Memory B cell (primary cell): Measurements from ENCODE around the gene FOXP1.
A peak's percentile ranks its signal among the peaks of the same experiment; 100 is the strongest.
"Not testable (repeated sequence)": the region's sequence is repeated elsewhere in the genome, so short reads cannot be mapped to it uniquely, and the experiment has no call there.

Experiments used
- ATAC-seq: fragments of 150-1000 bp; cut with Tn5 transposase; 2 replicates; pipeline ENCODE4 v1.10.0; 2021; ENCODE audit warnings: low read depth, mild to moderate bottlenecking, moderate library complexity
- DNase-seq, 2 donors: peaks; one replicate each; pipeline ENCODE4 v3.0.0; 2022; ENCODE audit warnings: low spot score in 2 of 2
- H3K27ac Mint-ChIP-seq: one replicate; pipeline ENCODE4 v1.8.0; 2022; ENCODE audit warnings: mild to moderate bottlenecking, moderate library complexity, mixed read lengths
- H3K27me3 Mint-ChIP-seq: one replicate; pipeline ENCODE4 v1.8.0; 2022; ENCODE audit warnings: mixed read lengths
- H3K36me3 Mint-ChIP-seq: one replicate; pipeline ENCODE4 v1.8.0; 2022; ENCODE audit warnings: mild to moderate bottlenecking, mixed read lengths
- H3K4me1 Mint-ChIP-seq: one replicate; pipeline ENCODE4 v1.8.0; 2022; ENCODE audit warnings: mixed read lengths
- H3K4me3 Mint-ChIP-seq: one replicate; pipeline ENCODE4 v1.8.0; 2022; ENCODE audit warnings: mild to moderate bottlenecking, moderate library complexity, mixed read lengths
- H3K9me3 Mint-ChIP-seq: one replicate; pipeline ENCODE4 v1.8.0; 2022; ENCODE audit warnings: mixed read lengths

Gene FOXP1

DNA sequence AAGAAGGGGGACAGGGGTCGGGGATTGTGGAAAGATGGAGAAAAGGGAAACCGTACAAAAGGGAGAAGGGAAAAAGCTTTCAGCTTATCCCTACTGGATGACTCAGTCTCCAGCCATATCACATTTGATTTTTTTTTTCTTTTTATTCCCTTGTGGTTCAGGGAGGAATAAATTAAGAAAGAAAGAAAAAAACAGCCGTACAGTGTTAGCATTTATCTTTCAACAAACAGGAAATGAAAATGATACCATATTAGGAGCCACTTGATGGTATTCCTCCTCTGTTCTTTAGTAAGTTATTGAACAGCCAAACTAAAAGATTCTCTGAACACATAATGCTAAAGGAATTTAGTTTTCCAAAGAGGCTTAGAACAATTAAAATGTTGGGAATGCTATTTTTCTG lies 594.4 kb downstream of the FOXP1 start:
- no peaks in the 10 kb centered on the region for H3K27me3 Mint-ChIP-seq
- ATAC-seq (no peak), DNase-seq (no peak)
- H3K9me3 Mint-ChIP-seq = peaks cover 1% of the 10 kb centered on the region
- H3K4me3 Mint-ChIP-seq = no peak overlapping the region
- peak overlapping the region; percentile 17 for H3K27ac Mint-ChIP-seq
- H3K36me3 Mint-ChIP-seq = peaks cover 40% of the 10 kb centered on the region
- peaks cover 16% of the 10 kb centered on the region for H3K4me1 Mint-ChIP-seq

DNA sequence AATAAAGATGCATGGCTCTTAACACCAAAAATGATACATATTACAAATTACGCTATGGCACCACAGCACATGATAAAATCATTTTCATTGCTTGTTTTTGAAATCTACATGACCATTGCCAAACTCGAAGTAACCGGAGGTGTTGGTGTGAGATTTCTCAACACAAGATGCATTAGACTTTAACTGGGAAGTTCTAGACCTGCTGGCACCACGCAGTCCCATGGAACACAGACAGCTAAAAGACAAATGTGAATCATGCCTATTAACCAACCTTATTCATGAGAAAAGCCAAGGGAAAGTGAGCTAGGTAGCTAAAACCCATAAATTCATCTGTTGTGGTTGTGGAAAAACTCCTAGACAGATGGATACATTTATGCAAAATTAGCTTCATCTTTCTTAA lies 595.4 kb downstream of the FOXP1 start:
- Mint-ChIP-seq H3K36me3 (peaks cover 37% of the 10 kb centered on the region), H3K27ac (peak overlapping the region; percentile 17), H3K9me3 (peaks cover 1% of the 10 kb centered on the region), H3K27me3 (no peaks in the 10 kb centered on the region), H3K4me1 (peaks cover 16% of the 10 kb centered on the region), H3K4me3 (no peak overlapping the region)
- DNase-seq = no peak
- no peak for ATAC-seq

DNA sequence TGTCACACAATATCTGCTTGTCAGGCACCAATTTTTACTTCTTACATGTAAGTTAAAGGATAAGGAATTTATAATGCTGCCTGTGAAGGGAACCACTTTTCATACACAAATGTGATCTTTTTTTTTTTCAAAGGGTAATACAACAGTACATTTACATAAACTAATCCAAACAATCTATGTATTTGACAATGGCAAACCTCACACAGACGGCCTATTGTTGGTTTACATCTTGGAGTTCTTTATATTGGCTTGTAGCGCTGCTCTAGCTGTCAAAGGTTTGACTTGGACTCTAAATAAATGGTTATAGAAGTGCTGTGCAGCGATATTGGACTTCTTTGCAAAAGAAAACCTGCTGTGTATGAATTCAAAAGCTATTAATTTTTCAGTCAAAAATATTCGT lies 598.0 kb downstream of the FOXP1 start:
- peaks cover 1% of the 10 kb centered on the region for H3K9me3 Mint-ChIP-seq
- peak overlapping the region; percentile 20 for H3K27ac Mint-ChIP-seq
- ATAC-seq = no peak
- peaks cover 9% of the 10 kb centered on the region for H3K4me1 Mint-ChIP-seq
- H3K36me3 Mint-ChIP-seq = peaks cover 47% of the 10 kb centered on the region
- H3K27me3 Mint-ChIP-seq = no peaks in the 10 kb centered on the region
- DNase-seq = no peak
- H3K4me3 Mint-ChIP-seq = no peak overlapping the region

DNA sequence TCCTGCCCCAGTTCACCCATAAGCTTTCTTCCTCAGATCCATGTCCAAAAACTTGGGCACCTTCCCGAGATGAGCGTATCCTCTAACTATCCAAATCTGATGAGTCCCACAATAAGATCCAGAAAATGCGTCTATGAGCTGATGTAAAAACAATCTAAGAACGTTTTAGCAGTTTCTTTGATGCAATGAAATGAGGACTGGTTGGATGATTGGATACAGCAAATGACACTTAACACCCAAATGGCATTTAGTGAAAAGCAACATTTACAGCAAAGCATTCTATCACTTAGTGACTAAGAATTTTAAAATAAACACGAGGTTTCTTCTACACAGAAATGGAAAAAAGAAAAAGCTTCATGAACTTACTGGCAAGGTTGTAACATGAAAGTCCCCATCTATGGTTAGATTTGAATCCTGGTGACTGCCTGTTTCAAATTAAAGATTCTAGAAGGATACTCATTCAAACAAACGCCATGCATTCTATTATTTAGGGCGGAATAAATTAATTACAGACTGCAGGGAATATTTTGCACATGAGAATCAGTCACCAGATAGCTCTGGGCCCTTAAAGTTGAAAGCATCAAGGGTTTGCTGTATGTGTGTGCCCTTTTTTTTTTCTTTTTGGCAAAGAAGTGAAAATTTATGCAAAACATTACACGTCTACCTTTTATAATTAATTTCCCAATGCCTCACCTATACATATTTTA lies 598.6 kb downstream of the FOXP1 start:
- H3K4me3 Mint-ChIP-seq = no peak overlapping the region
- peaks cover 5% of the 10 kb centered on the region for H3K4me1 Mint-ChIP-seq
- DNase-seq = no peak

DNA sequence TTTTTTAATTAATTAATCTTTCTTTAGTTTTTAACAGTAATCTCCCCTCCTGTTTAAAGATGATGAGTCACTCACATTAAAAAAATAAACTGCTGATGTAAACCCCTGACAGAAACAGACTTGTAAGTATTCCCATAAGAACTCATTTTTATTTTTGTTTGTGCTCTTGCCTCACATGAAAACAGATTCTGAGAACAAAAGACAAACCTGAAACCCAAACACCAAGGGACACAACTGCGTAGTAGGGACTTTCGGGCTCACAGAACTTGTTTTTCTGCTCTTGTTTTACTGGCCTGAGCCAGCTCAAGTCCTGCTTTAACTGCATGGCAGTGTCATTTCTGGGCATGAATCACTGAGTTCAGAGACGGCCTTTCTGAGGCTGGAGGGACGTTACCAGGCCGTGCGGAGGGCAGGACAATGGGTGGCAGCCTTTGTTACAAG lies 600.8 kb downstream of the FOXP1 start:
- peak overlapping the region; percentile 86 for H3K27ac Mint-ChIP-seq
- peaks cover 2% of the 10 kb centered on the region for H3K4me1 Mint-ChIP-seq
- DNase-seq (no peak), ATAC-seq (peak; percentile 49)
- no peaks in the 10 kb centered on the region for H3K27me3 Mint-ChIP-seq
- H3K4me3 Mint-ChIP-seq = no peak overlapping the region
- peaks cover 46% of the 10 kb centered on the region for H3K36me3 Mint-ChIP-seq
- no peaks in the 10 kb centered on the region for H3K9me3 Mint-ChIP-seq

More for the DNA sequence above, 598.6 kb downstream of the FOXP1 start:
- Mint-ChIP-seq H3K9me3 (peaks cover 1% of the 10 kb centered on the region), H3K36me3 (peaks cover 45% of the 10 kb centered on the region), H3K27ac (no peak overlapping the region), H3K27me3 (no peaks in the 10 kb centered on the region)
- no peak for ATAC-seq

DNA sequence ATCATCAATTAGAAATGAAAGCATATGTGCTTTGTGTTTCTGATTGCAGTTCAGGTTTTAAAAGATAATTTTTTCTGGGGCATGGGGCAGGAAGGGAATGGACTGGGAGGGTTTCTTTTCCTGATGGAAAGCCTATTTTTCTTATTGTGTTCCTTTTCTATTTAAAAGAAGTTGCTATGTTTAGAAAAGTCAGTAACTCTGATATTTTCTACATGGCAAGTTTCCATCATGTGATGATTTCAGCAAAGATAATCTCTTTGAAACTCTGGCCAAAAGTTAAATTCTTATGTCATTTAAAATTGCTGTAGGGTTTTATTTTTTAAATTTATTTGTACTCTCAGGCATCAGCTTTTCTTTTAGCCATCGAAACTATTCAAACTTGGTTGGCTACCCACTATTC lies 601.2 kb downstream of the FOXP1 start:
- DNase-seq (no peak), ATAC-seq (no peak)
- Mint-ChIP-seq H3K9me3 (no peaks in the 10 kb centered on the region), H3K36me3 (peaks cover 45% of the 10 kb centered on the region), H3K4me3 (no peak overlapping the region), H3K27me3 (no peaks in the 10 kb centered on the region), H3K4me1 (peaks cover 2% of the 10 kb centered on the region), H3K27ac (peak overlapping the region; percentile 86)

DNA sequence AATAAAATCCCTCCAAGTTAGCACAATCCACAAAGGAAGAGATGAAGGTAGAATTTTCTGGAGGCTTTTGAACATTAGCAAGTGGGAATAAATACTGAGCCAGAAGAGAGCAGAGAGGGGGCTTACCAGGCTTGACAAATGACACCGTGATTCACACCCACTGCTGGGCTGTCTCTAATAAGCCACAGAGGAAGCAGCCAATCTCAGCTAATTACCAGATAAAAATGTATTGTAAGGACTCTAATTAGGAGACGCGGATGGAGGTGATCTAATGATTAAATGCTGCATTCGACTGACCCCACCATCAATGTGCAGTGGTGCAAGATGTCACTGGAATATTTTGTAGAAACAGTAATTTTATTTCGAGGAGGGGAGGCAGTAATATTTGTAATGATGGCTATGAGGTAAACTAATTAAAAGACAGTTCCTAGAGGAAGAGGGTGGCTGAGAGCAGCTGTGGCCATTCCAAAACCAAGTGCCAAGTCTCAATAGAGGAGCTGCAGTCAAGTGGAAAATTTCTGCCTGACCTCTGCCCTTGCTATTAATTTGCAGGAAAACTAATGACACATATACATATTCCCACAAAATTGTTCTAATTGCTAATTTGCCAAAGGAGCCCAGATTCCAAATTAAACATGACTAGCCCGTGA lies 602.2 kb downstream of the FOXP1 start:
- Mint-ChIP-seq H3K27ac (peak overlapping the region; percentile 85), H3K27me3 (no peaks in the 10 kb centered on the region), H3K9me3 (no peaks in the 10 kb centered on the region), H3K4me1 (peaks cover 4% of the 10 kb centered on the region), H3K4me3 (no peak overlapping the region), H3K36me3 (peaks cover 45% of the 10 kb centered on the region)
- no peak for ATAC-seq
- no peak for DNase-seq

DNA sequence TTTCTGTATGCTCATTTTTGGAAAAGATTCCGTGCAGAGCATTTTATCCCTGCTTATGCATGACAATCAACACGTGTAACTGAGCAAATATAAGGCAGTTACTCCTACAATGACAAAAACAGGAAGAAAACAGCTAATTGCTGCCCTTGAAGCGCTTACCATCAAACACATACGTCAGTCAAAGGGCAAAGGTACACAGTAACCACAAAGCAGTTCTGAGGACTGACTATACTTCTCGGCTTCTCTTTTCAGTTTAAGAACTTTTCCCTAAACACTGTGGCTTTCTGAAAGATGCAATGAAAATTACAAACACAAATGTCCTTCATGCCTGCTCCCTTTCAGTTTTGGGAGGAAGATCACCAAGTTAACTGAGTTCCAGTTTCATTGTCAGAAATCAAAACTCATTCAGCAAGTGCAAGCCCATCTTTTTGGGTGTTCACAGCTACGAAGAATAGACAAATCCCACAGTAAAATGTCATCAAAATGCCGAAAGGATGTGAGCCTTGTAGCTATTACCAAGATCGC lies 602.8 kb downstream of the FOXP1 start:
- H3K36me3 Mint-ChIP-seq = peaks cover 43% of the 10 kb centered on the region
- H3K27me3 Mint-ChIP-seq = no peaks in the 10 kb centered on the region
- ATAC-seq (no peak), DNase-seq (no peak)
- H3K4me1 Mint-ChIP-seq = peaks cover 4% of the 10 kb centered on the region
- H3K27ac Mint-ChIP-seq = peak overlapping the region; percentile 31
- no peaks in the 10 kb centered on the region for H3K9me3 Mint-ChIP-seq
- no peak overlapping the region for H3K4me3 Mint-ChIP-seq

DNA sequence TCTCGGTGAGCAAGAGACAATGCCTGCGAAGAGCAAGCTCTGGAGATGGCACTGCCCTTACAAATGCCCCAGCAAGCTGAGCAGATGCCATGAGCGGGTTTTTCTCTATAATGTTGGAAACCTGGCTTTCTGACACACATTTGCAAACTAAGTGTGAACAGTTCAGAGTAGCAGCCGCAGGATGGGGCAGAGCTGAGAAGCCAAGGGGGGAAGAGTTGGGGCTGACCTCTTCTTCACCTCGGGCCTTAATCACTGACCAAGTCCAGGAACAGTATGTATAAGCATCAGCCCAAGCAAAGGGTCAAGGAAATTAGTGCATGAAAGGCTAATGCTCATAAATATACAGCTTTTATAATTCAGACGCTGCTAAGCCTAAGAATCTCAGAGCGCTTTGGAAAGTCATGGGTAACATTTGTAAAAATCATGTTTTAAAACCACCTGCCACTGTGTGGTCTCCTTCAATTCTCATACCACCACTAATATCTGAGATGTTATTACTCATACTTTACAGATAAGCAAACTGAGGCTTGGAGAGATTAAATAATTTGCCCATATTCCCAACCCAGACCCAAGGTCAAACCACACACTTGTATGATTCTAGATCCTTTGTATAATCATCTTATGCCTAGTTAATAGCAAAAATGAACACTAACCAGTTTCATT lies 603.4 kb downstream of the FOXP1 start:
- H3K27me3 Mint-ChIP-seq = no peaks in the 10 kb centered on the region
- H3K36me3 Mint-ChIP-seq = peaks cover 47% of the 10 kb centered on the region
- DNase-seq = no peak
- H3K4me1 Mint-ChIP-seq = peaks cover 4% of the 10 kb centered on the region
- H3K9me3 Mint-ChIP-seq = no peaks in the 10 kb centered on the region
- ATAC-seq = no peak
- no peak overlapping the region for H3K4me3 Mint-ChIP-seq
- peak overlapping the region; percentile 31 for H3K27ac Mint-ChIP-seq

DNA sequence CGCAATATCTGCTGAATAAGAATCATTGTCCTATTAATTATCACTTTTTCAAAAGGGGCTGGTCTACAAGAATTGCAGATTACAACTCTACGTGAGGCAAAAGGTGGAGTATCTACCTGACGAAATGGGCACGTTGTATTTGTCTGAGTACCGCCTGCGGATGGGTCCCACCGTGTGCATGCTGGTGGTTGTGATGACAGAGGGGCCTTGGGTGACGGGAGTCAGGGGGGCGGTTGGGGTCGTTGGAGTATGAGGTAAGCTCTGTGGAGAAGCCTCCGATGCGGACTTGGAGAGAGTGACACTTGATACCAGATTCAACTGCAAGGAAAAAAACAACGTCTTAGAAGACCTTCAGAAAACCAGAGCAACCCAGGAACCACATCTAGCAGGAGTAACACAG lies 605.8 kb downstream of the FOXP1 start:
- Mint-ChIP-seq H3K36me3 (peaks cover 37% of the 10 kb centered on the region), H3K27me3 (no peaks in the 10 kb centered on the region), H3K9me3 (no peaks in the 10 kb centered on the region), H3K27ac (peak overlapping the region; percentile 51), H3K4me3 (no peak overlapping the region), H3K4me1 (peaks cover 7% of the 10 kb centered on the region)
- DNase-seq (no peak), ATAC-seq (no peak)

DNA sequence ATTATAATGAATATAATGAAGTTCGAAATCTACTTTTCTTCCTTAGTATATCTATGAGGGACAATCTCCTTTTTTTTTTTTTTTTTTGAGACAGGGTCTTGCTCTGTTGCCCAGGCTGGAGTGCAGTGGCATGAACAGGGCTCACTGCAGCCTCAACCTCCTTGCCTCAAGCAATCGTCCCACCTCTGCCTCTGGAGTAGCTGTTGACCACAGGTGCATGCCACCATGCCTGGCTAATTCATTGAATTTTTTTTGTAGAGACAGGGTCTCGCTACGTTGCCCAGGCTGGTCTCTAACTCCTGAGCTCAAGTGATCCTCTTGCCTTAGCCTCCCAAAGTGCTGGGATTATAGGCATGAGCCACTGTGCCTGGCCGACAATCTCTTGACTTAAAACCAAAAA lies 607.5 kb downstream of the FOXP1 start:
- not testable (repeated sequence) for H3K27ac Mint-ChIP-seq, ATAC-seq, H3K9me3 Mint-ChIP-seq, H3K27me3 Mint-ChIP-seq, H3K4me3 Mint-ChIP-seq, DNase-seq, H3K4me1 Mint-ChIP-seq
- peaks cover 32% of the 10 kb centered on the region for H3K36me3 Mint-ChIP-seq

DNA sequence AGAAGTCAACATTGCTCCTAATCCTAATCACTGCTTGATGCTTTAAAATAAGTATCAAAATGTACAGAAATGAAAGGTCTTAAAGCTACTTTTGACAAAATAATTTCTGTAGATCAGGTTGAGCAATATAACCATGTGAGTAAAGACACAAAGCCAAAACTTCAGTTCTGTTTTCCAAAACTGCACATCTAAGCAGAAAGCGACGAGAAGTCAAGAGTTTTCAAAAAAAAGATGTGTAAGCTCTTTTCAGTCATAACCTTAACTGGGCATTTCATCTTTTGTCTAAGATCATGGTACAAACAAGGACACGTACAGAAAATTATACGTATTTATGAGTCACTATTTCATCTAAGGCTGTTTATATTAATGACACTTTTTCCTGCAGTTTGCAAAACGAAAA lies 608.8 kb downstream of the FOXP1 start:
- Mint-ChIP-seq H3K4me3 (no peak overlapping the region), H3K4me1 (peaks cover 5% of the 10 kb centered on the region), H3K9me3 (no peaks in the 10 kb centered on the region), H3K27ac (no peak overlapping the region), H3K27me3 (no peaks in the 10 kb centered on the region), H3K36me3 (peaks cover 36% of the 10 kb centered on the region)
- no peak for ATAC-seq
- no peak for DNase-seq

DNA sequence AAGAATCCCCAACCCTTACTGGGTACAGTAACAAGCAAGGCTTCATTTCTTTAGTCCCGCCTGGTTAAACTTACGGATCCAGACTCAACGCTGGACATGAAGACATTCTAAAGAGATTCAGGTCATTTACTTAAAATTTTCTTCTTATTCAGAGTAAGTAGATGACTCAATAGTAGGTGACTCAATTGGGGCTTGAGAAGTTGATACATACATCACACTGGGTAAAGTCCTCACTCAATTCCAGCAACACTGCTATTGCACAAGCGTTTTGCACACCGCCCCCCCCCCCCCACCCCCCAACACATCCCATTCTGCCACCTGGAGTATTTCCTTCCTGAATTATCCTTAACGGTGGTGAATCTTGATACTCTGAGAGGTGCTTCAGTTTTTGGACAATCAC lies 610.0 kb downstream of the FOXP1 start:
- peaks cover 7% of the 10 kb centered on the region for H3K4me1 Mint-ChIP-seq
- peak overlapping the region; percentile 50 for H3K27ac Mint-ChIP-seq
- ATAC-seq = no peak
- peaks cover 40% of the 10 kb centered on the region for H3K36me3 Mint-ChIP-seq
- DNase-seq = no peak
- H3K4me3 Mint-ChIP-seq = no peak overlapping the region
- no peaks in the 10 kb centered on the region for H3K27me3 Mint-ChIP-seq
- no peaks in the 10 kb centered on the region for H3K9me3 Mint-ChIP-seq

DNA sequence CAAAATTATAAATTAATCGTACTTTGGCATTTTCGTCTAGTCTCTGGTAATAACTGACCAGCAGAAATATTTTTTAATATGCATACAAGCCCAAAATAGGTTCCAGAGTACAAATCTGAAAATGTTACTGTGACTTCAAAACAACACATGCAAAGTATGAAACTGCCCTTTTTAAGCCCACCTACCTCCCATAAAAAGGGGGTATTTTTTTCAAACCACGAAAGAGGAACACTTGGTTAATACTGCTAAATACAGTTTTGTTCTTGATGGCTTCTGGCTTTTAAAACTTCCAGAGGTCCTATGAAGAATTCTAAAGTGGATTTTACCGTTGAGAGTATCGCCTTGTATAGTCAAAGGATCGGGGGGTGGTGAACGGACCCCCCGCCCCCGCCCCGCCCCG lies 610.7 kb downstream of the FOXP1 start:
- no peak overlapping the region for H3K4me3 Mint-ChIP-seq

More for the DNA sequence above, 610.7 kb downstream of the FOXP1 start:
- Mint-ChIP-seq H3K27ac (peak overlapping the region; percentile 50), H3K4me1 (peaks cover 7% of the 10 kb centered on the region), H3K36me3 (peaks cover 40% of the 10 kb centered on the region), H3K27me3 (no peaks in the 10 kb centered on the region), H3K9me3 (no peaks in the 10 kb centered on the region)
- DNase-seq = no peak
- ATAC-seq = peak; percentile 35
